ENCODE results near the gene PRKG1. TPM values are rescaled to one million over a fixed set of nuclear protein-coding genes. Genes with fewer than 3 reads are reported as not detected.
A peak's percentile ranks its signal among the peaks of the same experiment; 100 is the strongest.
"Not testable (repeated sequence)": the region's sequence is repeated elsewhere in the genome, so short reads cannot be mapped to it uniquely, and the experiment has no call there.

PRKG1 gene
- total RNA-seq, 1 experiment from 2014 or later: not detected

GRCh38 chr10:52229291-52229931 is 1155.1 kb downstream of the PRKG1 start:
- no peak for DNase-seq (ENCODE audit: low read depth)
- in situ Hi-C loops (cut with HindIII; ENCODE audit: low pct_unique_long_range_greater_than_20kb, low sequenced_read_pairs): no loop called here

DNA sequence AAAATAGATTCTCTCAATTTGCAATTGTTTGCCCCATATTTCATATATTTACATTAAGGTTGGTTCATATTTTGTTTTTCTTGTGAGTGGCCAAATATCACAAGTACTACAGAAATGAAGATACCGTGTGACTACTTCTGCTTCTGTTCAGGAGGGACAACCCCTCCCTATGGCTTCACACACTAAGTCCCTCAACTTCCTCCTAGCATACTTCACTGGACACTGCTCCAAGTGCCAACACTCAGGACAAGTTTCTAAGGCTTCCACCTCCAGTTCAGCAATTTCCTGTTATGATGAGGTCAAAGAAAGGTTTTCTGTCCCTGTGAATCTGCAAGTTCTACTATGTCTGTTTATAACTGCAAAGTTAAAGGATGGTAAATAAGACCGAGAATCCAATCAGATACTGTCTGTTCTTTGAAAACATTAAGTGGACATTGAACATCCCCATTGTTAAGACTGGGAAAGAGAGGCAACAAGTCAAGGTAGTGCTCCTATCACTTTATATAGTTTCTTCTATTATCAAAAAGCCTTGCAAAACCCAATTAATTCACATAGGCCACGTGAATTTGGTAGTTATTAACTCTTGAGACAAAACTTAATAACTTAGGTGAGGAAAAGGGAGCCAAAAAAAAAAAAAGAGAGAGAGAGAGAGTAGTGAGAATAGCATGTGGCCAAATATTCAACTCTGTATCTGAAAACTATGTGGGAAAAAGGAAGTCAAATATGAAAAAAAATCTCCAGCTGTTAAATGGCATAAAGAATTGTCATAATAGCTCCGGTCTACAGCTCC is 1158.5 kb downstream of the PRKG1 start:
- in situ Hi-C loops (cut with HindIII; ENCODE audit: low pct_unique_long_range_greater_than_20kb, low sequenced_read_pairs): no loop called here
- DNase-seq (ENCODE audit: low read depth): peak; percentile 15

GRCh38 chr10:52233351-52233991 is 1159.2 kb downstream of the PRKG1 start:
- DNase-seq (ENCODE audit: low read depth); in situ Hi-C loops (cut with HindIII; ENCODE audit: low pct_unique_long_range_greater_than_20kb, low sequenced_read_pairs): not testable (repeated sequence)

GRCh38 chr10:52239771-52240170 is 1165.5 kb downstream of the PRKG1 start:
- in situ Hi-C loops (cut with HindIII; ENCODE audit: low pct_unique_long_range_greater_than_20kb, low sequenced_read_pairs): no loop called here

DNA sequence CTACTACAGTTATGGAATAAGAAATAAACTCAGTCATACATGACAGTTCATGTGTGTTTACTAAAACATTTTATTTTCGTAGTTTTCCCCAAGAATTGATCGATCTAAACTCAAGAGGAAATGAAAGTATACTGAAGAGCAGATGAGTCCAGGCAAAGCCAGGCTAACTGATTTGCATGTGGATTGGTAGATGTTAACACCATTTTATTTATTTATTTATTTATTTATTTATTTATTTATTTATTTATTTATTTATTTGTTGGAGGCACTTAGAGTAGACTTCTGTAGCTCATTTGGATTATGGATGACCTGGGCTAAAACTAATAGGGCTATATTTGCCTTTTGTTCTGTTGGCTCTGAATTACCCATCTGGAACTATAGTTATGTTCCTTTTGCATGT is 1171.3 kb downstream of the PRKG1 start:
- in situ Hi-C loops (cut with HindIII; ENCODE audit: low pct_unique_long_range_greater_than_20kb, low sequenced_read_pairs): no loop called here
- no peak for DNase-seq (ENCODE audit: low read depth)

More at GRCh38 chr10:52239771-52240170, 1165.5 kb downstream of the PRKG1 start:
- DNase-seq (ENCODE audit: low read depth): no peak

GRCh38 chr10:52247929-52248328 is 1173.6 kb downstream of the PRKG1 start:
- DNase-seq (ENCODE audit: low read depth); in situ Hi-C loops (cut with HindIII; ENCODE audit: low pct_unique_long_range_greater_than_20kb, low sequenced_read_pairs): not testable (repeated sequence)

GRCh38 chr10:52248697-52249306 is 1174.5 kb downstream of the PRKG1 start:
- no peak for DNase-seq (ENCODE audit: low read depth)
- in situ Hi-C loops (cut with HindIII; ENCODE audit: low pct_unique_long_range_greater_than_20kb, low sequenced_read_pairs): no loop called here

DNA sequence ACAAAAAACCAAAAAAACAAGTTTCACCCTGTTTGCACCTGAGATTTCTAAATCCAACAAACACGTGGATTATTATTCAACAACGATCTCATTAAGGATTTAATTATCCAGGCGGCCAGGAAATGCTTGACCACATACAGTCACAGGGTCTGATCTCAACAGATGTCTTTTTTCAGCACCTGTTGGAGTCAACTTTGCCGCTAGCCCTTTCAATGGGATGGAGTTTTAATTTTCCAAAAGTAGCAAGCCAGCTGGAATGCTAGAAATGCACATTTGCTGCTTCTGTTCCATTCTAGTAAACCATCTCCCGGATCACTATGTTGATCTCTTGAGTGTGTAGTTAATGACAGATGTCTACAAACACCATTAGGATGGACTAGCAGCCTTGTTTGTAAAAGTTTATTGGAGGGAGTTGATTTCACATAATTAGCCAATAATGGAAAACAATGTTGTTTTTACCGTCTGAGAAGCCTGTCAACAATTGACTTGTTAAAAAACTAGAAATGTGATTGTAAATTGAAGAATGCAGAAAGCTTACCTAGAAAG is 1175.6 kb downstream of the PRKG1 start:
- in situ Hi-C loops (cut with HindIII; ENCODE audit: low pct_unique_long_range_greater_than_20kb, low sequenced_read_pairs): no loop called here
- DNase-seq (ENCODE audit: low read depth): no peak

- in situ Hi-C loops (cut with HindIII; ENCODE audit: low pct_unique_long_range_greater_than_20kb, low sequenced_read_pairs): no loop called here
- no peak for DNase-seq (ENCODE audit: low read depth)
These were observed 1176.2 kb downstream of the PRKG1 start for GRCh38 chr10:52250510-52250909.

DNA sequence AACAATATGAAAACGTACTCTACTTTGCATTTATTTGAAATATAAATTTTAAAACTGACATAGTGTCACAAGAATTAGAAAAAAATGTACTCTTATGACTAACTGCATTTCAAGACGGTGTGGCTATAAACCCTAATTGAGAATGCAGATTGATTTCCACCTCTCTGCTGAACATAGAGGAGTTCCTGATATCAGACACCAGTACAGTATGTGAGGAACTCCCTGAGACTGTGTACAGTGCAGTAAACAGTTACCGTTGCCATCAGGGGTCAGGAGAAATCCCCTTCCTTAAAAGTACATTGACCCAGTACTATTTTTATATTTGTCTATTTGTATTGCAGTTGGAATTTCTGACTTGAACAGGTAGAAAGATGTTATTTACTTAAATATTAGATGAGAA is 1178.0 kb downstream of the PRKG1 start:
- DNase-seq (ENCODE audit: low read depth): no peak
- in situ Hi-C loops (cut with HindIII; ENCODE audit: low pct_unique_long_range_greater_than_20kb, low sequenced_read_pairs): no loop called here

DNA sequence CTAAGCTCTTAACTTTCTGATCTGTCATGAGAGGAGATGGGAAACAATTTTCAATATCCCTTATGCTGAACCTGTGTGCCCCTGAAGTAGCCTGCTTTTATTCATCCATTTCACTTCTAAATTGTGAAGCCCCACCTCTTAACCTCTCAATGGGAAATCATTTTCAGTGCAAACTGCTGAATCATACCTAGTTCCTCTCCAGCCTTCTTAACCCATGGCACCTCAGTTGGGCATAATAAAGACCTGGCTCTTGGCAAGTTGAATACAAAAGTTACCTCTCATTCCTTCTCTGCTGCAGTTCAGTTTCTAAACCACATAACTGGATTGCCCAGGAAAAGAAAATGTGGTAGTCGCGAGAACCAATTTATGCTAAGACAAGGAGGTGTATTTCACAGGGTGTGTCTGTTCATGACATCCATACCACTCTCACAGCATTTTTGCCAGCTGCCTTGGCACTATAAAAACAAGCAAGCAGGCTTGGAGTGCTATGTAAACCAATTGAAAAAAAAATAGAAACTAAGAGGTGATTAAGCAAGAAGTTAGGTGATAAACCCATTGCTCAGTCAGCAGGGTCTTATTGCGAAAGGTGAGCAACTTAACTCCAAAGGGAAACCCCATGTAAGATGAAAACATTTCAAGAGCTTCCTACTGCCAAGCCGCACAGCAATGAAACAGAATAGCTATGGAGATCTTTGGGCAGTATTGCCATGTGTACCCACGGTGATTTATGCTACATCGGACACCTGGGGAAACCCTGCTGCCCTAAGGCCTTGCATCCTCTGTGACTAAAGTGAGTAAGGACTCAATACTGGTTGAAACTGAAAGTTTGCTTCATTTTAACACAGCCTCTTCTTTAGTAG is 1182.8 kb downstream of the PRKG1 start:
- in situ Hi-C loops (cut with HindIII; ENCODE audit: low pct_unique_long_range_greater_than_20kb, low sequenced_read_pairs): no loop called here
- peak; percentile 18 for DNase-seq (ENCODE audit: low read depth)

DNA sequence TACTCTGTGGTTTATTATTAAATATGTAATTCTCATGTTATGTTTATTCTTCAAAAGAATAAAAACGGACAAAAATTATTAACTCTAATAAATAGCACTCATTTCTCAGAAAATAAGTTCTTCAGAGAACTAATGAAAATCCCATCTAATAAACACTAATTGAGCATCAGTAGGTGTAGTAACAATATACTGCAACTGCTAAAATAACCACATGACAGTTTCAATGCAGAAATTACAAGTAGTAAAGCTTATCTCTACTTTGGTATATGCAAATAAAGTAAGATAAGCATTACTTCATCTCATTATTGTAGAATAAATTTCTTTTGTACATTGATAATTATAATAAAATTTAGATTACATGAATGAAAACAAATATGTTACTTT is 1183.4 kb downstream of the PRKG1 start:
- in situ Hi-C loops (cut with HindIII; ENCODE audit: low pct_unique_long_range_greater_than_20kb, low sequenced_read_pairs): no loop called here
- no peak for DNase-seq (ENCODE audit: low read depth)

- in situ Hi-C loops (cut with HindIII; ENCODE audit: low pct_unique_long_range_greater_than_20kb, low sequenced_read_pairs): no loop called here
- no peak for DNase-seq (ENCODE audit: low read depth)
These were observed 1184.6 kb downstream of the PRKG1 start for GRCh38 chr10:52258799-52259425.

- DNase-seq (ENCODE audit: low read depth): no peak
- in situ Hi-C loops (cut with HindIII; ENCODE audit: low pct_unique_long_range_greater_than_20kb, low sequenced_read_pairs): no loop called here
These were observed 1185.1 kb downstream of the PRKG1 start for GRCh38 chr10:52259426-52259812.

- no peak for DNase-seq (ENCODE audit: low read depth)
- in situ Hi-C loops (cut with HindIII; ENCODE audit: low pct_unique_long_range_greater_than_20kb, low sequenced_read_pairs): no loop called here
These were observed 1187.1 kb downstream of the PRKG1 start for GRCh38 chr10:52261362-52261761.

DNA sequence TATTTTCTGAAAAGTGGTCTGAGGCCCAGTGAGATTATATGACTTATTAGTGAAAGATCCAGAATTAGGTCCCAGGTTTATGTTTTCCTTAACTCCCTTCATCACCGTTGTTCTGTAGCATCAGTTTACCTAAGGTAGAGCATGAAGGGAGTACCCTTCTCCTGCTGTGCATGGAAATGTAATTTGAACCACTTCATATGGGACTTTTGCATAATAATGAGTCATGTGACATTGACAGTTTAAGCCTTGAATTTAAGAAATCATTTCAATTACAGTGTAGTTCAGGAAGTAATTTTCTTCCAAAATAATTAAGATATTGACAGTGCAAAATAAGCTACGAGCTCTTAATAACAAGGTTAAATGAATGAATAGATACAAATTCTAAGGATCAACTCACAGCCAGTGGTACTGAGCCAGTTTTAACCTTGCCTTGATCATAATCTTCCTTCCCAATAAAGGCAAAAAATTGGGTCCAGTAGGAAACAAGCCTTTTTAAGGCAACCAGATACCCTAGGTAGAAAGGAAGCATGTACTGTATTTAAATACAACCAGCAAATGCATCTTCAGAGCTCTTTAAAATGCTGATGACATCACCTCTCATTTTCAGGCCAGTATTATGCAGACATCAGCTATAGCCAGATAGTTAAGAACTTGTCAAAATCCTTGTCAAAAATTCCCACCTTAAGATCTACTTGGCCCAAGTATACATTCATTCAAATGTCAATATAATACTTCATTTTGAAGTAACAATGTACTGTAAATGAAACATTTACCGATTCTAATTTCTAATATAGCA is 1191.0 kb downstream of the PRKG1 start:
- DNase-seq (ENCODE audit: low read depth): no peak
- in situ Hi-C loops (cut with HindIII; ENCODE audit: low pct_unique_long_range_greater_than_20kb, low sequenced_read_pairs): no loop called here

DNA sequence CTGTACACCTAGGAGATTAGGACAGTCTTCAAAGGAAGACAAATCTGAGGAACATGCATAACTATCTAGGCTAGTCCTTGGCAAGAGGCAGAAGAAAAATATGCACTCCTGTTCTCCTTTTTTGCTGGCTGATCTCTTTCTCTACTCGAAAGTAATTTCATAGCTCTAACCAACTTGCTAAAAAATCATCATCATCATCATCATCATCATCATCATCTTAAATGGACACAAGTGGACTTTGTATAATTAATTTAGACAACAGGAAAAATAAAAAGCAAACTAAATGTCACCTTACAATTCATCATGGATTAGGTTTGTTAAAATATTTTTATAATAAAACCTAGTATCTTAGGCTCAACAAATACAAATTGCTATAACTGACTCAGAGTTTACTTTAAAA is 1192.6 kb downstream of the PRKG1 start:
- in situ Hi-C loops (cut with HindIII; ENCODE audit: low pct_unique_long_range_greater_than_20kb, low sequenced_read_pairs): no loop called here
- no peak for DNase-seq (ENCODE audit: low read depth)
